Mesendoderm (in vitro differentiated cells): ENCODE results near the gene HHIPL1.

ENCODE experiments used
- DNase-seq: peaks from one replicate; pipeline ENCODE4 v3.0.0; 2013
- H2AK5ac ChIP-seq: 2 replicates; pipeline ENCODE4 v1.6.1; 2013; ENCODE audit warnings: low read length, inconsistent platforms
- H2BK120ac ChIP-seq: 2 replicates; pipeline ENCODE4 v1.6.1; 2013; ENCODE audit warnings: low read depth, mild to moderate bottlenecking, low read length, moderate library complexity, mixed read lengths
- H2BK15ac ChIP-seq: replicated peaks from 2 replicates; pipeline ENCODE4 v1.6.1; 2013; ENCODE audit warnings: low read depth, mild to moderate bottlenecking, moderate library complexity
- H2BK5ac ChIP-seq: 2 replicates; pipeline ENCODE4 v1.6.1; 2013; ENCODE audit warnings: low read length, inconsistent platforms
- H3K18ac ChIP-seq: 2 replicates; pipeline ENCODE4 v1.6.1; 2013; ENCODE audit warnings: mild to moderate bottlenecking, low read length, mixed read lengths
- H3K23ac ChIP-seq: one replicate; pipeline ENCODE4 v1.6.1; 2013; ENCODE audit warnings: low read length
- H3K27ac ChIP-seq: 2 replicates; pipeline ENCODE4 v1.5.1; 2013; ENCODE audit warnings: low read depth, mild to moderate bottlenecking, inconsistent platforms, low read length, moderate library complexity
- H3K27me3 ChIP-seq: 2 replicates; pipeline ENCODE4 v1.6.1; 2013; ENCODE audit warnings: low read length, control low read depth, mild to moderate bottlenecking, inconsistent platforms; ENCODE audit not compliant: insufficient read depth, poor library complexity
- H3K36me3 ChIP-seq: 2 replicates; pipeline ENCODE4 v1.6.1; 2013; ENCODE audit warnings: low read length, inconsistent platforms; ENCODE audit not compliant: control insufficient read depth, insufficient read depth
- H3K4ac ChIP-seq: one replicate; pipeline ENCODE4 v1.6.1; 2013; ENCODE audit warnings: low read depth, mild to moderate bottlenecking, low read length, moderate library complexity
- H3K4me1 ChIP-seq: 2 replicates; pipeline ENCODE4 v1.6.1; 2013; ENCODE audit warnings: low read depth, low read length, inconsistent platforms; ENCODE audit not compliant: control insufficient read depth
- H3K4me2 ChIP-seq: 2 replicates; pipeline ENCODE4 v1.6.1; 2013; ENCODE audit warnings: low read length
- H3K4me3 ChIP-seq: 2 replicates; pipeline ENCODE4 v1.5.1; 2013; ENCODE audit warnings: mild to moderate bottlenecking, low read length
- H3K56ac ChIP-seq: one replicate; pipeline ENCODE4 v1.6.1; 2013; ENCODE audit warnings: low read length
- H3K79me1 ChIP-seq: 2 replicates; pipeline ENCODE4 v1.6.1; 2013; ENCODE audit warnings: low read length, inconsistent platforms
- H3K79me2 ChIP-seq: 2 replicates; pipeline ENCODE4 v1.6.1; 2013; ENCODE audit warnings: mild to moderate bottlenecking, low read length; ENCODE audit not compliant: control insufficient read depth, insufficient read depth
- H3K9ac ChIP-seq: 2 replicates; pipeline ENCODE4 v1.6.1; 2013; ENCODE audit warnings: low read length, inconsistent platforms
- H4K5ac ChIP-seq: one replicate; pipeline ENCODE4 v1.6.1; 2013; ENCODE audit warnings: low read length
- H4K8ac ChIP-seq: one replicate; pipeline ENCODE4 v1.6.1; 2013; ENCODE audit warnings: low read depth, mild to moderate bottlenecking, control low read depth, low read length, moderate library complexity
- WGBS: extraction: QIAGEN DNeasy Blood & Tissue Kit; methylation state at CpG from one replicate; pipeline ENCODE4 v1.1.7; 2013; ENCODE audit warnings: low lambda C conversion rate, missing lambda C conversion rate; ENCODE audit not compliant: insufficient coverage; ENCODE audit errors: extremely low coverage; 5-methylcytosine and 5-hydroxymethylcytosine counted together

HHIPL1 gene

GRCh38 chr14:99606359-99606758, 38.6 kb upstream of the HHIPL1 start:
- Histone ChIP-seq H3K4me1 (peaks cover 4% of the 10 kb centered on the region), H2BK120ac (no peak overlapping the region), H3K27me3 (peaks cover 13% of the 10 kb centered on the region), H3K23ac (no peak overlapping the region), H3K4ac (no peak overlapping the region), H3K4me2 (no peak overlapping the region), H3K36me3 (no peaks in the 10 kb centered on the region), H3K79me1 (no peaks in the 10 kb centered on the region), H3K79me2 (no peaks in the 10 kb centered on the region), H2BK15ac (no peak overlapping the region), H3K27ac (no peak overlapping the region), H4K5ac (no peak overlapping the region), H4K8ac (no peak overlapping the region), H2BK5ac (no peak overlapping the region), H3K4me3 (no peak overlapping the region), H3K9ac (no peak overlapping the region), H3K18ac (no peak overlapping the region), H3K56ac (no peak overlapping the region), H2AK5ac (no peak overlapping the region)
- WGBS: no CpG with 5 or more reads among the region's 7 CpGs
- DNase-seq: no peak

- Histone ChIP-seq H2BK5ac (no peak overlapping the region), H3K27ac (no peak overlapping the region)
- WGBS: no CpG with 5 or more reads among the region's 2 CpGs
Observed at GRCh38 chr14:99608591-99608990, 36.3 kb upstream of the HHIPL1 start.

GRCh38 chr14:99609245-99610170, 35.4 kb upstream of the HHIPL1 start:
- no peak overlapping the region for H2AK5ac ChIP-seq
- H3K36me3 ChIP-seq: no peaks in the 10 kb centered on the region
- no peak for DNase-seq
- H4K5ac ChIP-seq: no peak overlapping the region
- H3K23ac ChIP-seq: no peak overlapping the region
- H3K4me2 ChIP-seq: no peak overlapping the region
- peaks cover 4% of the 10 kb centered on the region for H3K4me1 ChIP-seq
- H3K56ac ChIP-seq: no peak overlapping the region
- H3K4me3 ChIP-seq: no peak overlapping the region
- no peak overlapping the region for H2BK15ac ChIP-seq
- H3K4ac ChIP-seq: no peak overlapping the region
- no peak overlapping the region for H2BK5ac ChIP-seq
- no peak overlapping the region for H3K9ac ChIP-seq
- H3K27me3 ChIP-seq: no peaks in the 10 kb centered on the region
- H3K79me1 ChIP-seq: no peaks in the 10 kb centered on the region
- no peak overlapping the region for H3K18ac ChIP-seq
- H3K27ac ChIP-seq: no peak overlapping the region
- H4K8ac ChIP-seq: no peak overlapping the region
- no CpG with 5 or more reads among the region's 10 CpGs for WGBS
- no peaks in the 10 kb centered on the region for H3K79me2 ChIP-seq
- no peak overlapping the region for H2BK120ac ChIP-seq

More at GRCh38 chr14:99608591-99608990, 36.3 kb upstream of the HHIPL1 start:
- Histone ChIP-seq H3K4me3 (no peak overlapping the region), H3K4me1 (peaks cover 4% of the 10 kb centered on the region), H3K79me2 (no peaks in the 10 kb centered on the region), H3K18ac (no peak overlapping the region), H2BK15ac (no peak overlapping the region), H3K79me1 (no peaks in the 10 kb centered on the region), H3K27me3 (no peaks in the 10 kb centered on the region), H2BK120ac (no peak overlapping the region), H3K36me3 (no peaks in the 10 kb centered on the region), H3K23ac (no peak overlapping the region), H2AK5ac (no peak overlapping the region), H3K9ac (no peak overlapping the region), H3K4ac (no peak overlapping the region), H3K56ac (no peak overlapping the region), H4K5ac (no peak overlapping the region), H3K4me2 (no peak overlapping the region), H4K8ac (no peak overlapping the region)
- DNase-seq: no peak

GRCh38 chr14:99611646-99612045, 33.3 kb upstream of the HHIPL1 start:
- no peaks in the 10 kb centered on the region for H3K4me1 ChIP-seq
- no peak overlapping the region for H3K23ac ChIP-seq
- no peaks in the 10 kb centered on the region for H3K36me3 ChIP-seq
- no peak overlapping the region for H3K4me3 ChIP-seq
- H3K18ac ChIP-seq: no peak overlapping the region
- DNase-seq: no peak
- no peak overlapping the region for H2BK15ac ChIP-seq
- H3K4me2 ChIP-seq: no peak overlapping the region
- no peak overlapping the region for H3K4ac ChIP-seq
- H3K56ac ChIP-seq: no peak overlapping the region
- no peak overlapping the region for H2AK5ac ChIP-seq
- H2BK120ac ChIP-seq: no peak overlapping the region
- H3K79me1 ChIP-seq: no peaks in the 10 kb centered on the region
- no peaks in the 10 kb centered on the region for H3K79me2 ChIP-seq
- no peak overlapping the region for H4K8ac ChIP-seq
- H4K5ac ChIP-seq: no peak overlapping the region
- no peak overlapping the region for H3K9ac ChIP-seq
- no CpG with 5 or more reads among the region's 4 CpGs for WGBS
- H2BK5ac ChIP-seq: no peak overlapping the region
- H3K27ac ChIP-seq: no peak overlapping the region
- no peaks in the 10 kb centered on the region for H3K27me3 ChIP-seq

GRCh38 chr14:99612071-99612737, 32.7 kb upstream of the HHIPL1 start:
- no peak overlapping the region for H2AK5ac ChIP-seq
- H2BK15ac ChIP-seq: no peak overlapping the region
- WGBS: no CpG with 5 or more reads among the region's 11 CpGs
- no peak overlapping the region for H3K18ac ChIP-seq
- H3K56ac ChIP-seq: no peak overlapping the region
- no peaks in the 10 kb centered on the region for H3K4me1 ChIP-seq
- H2BK5ac ChIP-seq: no peak overlapping the region
- H3K9ac ChIP-seq: no peak overlapping the region
- no peak overlapping the region for H3K27ac ChIP-seq
- no peak overlapping the region for H3K23ac ChIP-seq
- H3K4ac ChIP-seq: no peak overlapping the region
- no peak overlapping the region for H4K8ac ChIP-seq
- no peaks in the 10 kb centered on the region for H3K27me3 ChIP-seq
- no peak overlapping the region for H3K4me2 ChIP-seq
- H4K5ac ChIP-seq: no peak overlapping the region
- no peaks in the 10 kb centered on the region for H3K79me2 ChIP-seq
- H3K79me1 ChIP-seq: no peaks in the 10 kb centered on the region
- H3K4me3 ChIP-seq: no peak overlapping the region
- no peaks in the 10 kb centered on the region for H3K36me3 ChIP-seq
- no peak for DNase-seq
- H2BK120ac ChIP-seq: no peak overlapping the region
